ENCODE results near the gene NOC2L. TPM values are rescaled to one million over a fixed set of nuclear protein-coding genes. Genes with fewer than 3 reads are reported as not detected.

The NOC2L gene
- total and polyA plus RNA-seq, 9 of the 15 experiments (the other 6 are each of a cell fraction or from before 2014, with no cell fraction given) = 4.0 to 410 (median 200) TPM

- TF ChIP-seq NFIC (IDR thresholded peaks at IDR 0.05) = no peak; the same call in 1 of the 2 replicates
- no peak for TF ChIP-seq ZKSCAN1 (IDR thresholded peaks at IDR 0.05; ENCODE audit: low read depth, low read length)
- TF ChIP-seq GATAD2A (IDR thresholded peaks at IDR 0.05) = no peak
- peak; percentile 8 to 86; a peak in 2 of 4 replicates for TF ChIP-seq MAZ (CRISPR knock-in tag; conservative IDR thresholded peaks at IDR 0.05 in 1 of 2, IDR thresholded peaks at IDR 0.05 in 1 of 2)
- no peak for TF ChIP-seq YBX1 (IDR thresholded peaks at IDR 0.05)
- TF ChIP-seq ZFP36 (IDR thresholded peaks at IDR 0.05; ENCODE audit: low read depth, low read length, partially characterized antibody) = no peak
- no peak for TF ChIP-seq ETV1 (tag; conservative IDR thresholded peaks at IDR 0.05; ENCODE audit: low read depth)
- no peak for TF ChIP-seq POLR2A (conservative IDR thresholded peaks at IDR 0.05)
- no peak for TF ChIP-seq SP2 (IDR thresholded peaks at IDR 0.05; ENCODE audit: extremely low read depth, low read depth, low read length, poor library complexity, severe bottlenecking)
- no peak for TF ChIP-seq THRB (CRISPR knock-in tag; conservative IDR thresholded peaks at IDR 0.05)
- no peak for TF ChIP-seq HEY1 (CRISPR knock-in tag; IDR thresholded peaks at IDR 0.05; ENCODE audit: borderline replicate concordance)
- TF ChIP-seq HDAC2 (IDR thresholded peaks at IDR 0.05) = no peak
- TF ChIP-seq ZNF263 (CRISPR knock-in tag; IDR thresholded peaks at IDR 0.05; ENCODE audit: borderline replicate concordance) = no peak
- TF ChIP-seq SMC3 (conservative IDR thresholded peaks at IDR 0.05; ENCODE audit: insufficient read depth, low read depth, low read length) = no peak
- TF ChIP-seq SAFB (IDR thresholded peaks at IDR 0.05; ENCODE audit: borderline replicate concordance, low read depth, low read length) = peak; percentile 86
- no peak for TF ChIP-seq PCBP1 (IDR thresholded peaks at IDR 0.05; ENCODE audit: low read depth, low read length, poor library complexity, severe bottlenecking)
- TF ChIP-seq ZNF764 (CRISPR knock-in tag; IDR thresholded peaks at IDR 0.05; ENCODE audit: low read depth) = no peak
- TF ChIP-seq HNRNPL (IDR thresholded peaks at IDR 0.05; ENCODE audit: low read depth, low read length) = peak; percentile 85
- no peak for TF ChIP-seq TEAD2 (tag; IDR thresholded peaks at IDR 0.05)
- TF ChIP-seq NCOA1 (IDR thresholded peaks at IDR 0.05; ENCODE audit: low read depth) = no peak
- TF ChIP-seq ZBED1 (IDR thresholded peaks at IDR 0.05) = no peak
- peak; percentile 7; the same call in 1 of the 2 replicates for TF ChIP-seq HCFC1 (IDR thresholded peaks at IDR 0.05; ENCODE audit: low read depth, low read length)
- 0 out of 2 replicates have a peak, but pooled peaks have one; percentile 35 for TF ChIP-seq PHF21A (IDR thresholded peaks at IDR 0.05; ENCODE audit: borderline replicate concordance, low read depth)
- no peak for TF ChIP-seq CREB5 (CRISPR knock-in tag; IDR thresholded peaks at IDR 0.05)
- TF ChIP-seq FOXJ3 (CRISPR knock-in tag; IDR thresholded peaks at IDR 0.05) = no peak
- no peak for TF ChIP-seq CCAR2 (IDR thresholded peaks at IDR 0.05; ENCODE audit: low read depth, low read length)
- TF ChIP-seq FOXA3 (CRISPR knock-in tag; conservative IDR thresholded peaks at IDR 0.05 in 1 of 2, IDR thresholded peaks at IDR 0.05 in 1 of 2) = no peak; a peak in 1 of 4 replicates
- no peak for TF ChIP-seq HIVEP1 (CRISPR knock-in tag; IDR thresholded peaks at IDR 0.05)
These were observed 40.8 kb upstream of the NOC2L start, which contains the start of gene HES4 (continued) for GRCh38 chr1:999725-1000356.
